ENCODE measurements around the gene DUSP14.

DNA sequence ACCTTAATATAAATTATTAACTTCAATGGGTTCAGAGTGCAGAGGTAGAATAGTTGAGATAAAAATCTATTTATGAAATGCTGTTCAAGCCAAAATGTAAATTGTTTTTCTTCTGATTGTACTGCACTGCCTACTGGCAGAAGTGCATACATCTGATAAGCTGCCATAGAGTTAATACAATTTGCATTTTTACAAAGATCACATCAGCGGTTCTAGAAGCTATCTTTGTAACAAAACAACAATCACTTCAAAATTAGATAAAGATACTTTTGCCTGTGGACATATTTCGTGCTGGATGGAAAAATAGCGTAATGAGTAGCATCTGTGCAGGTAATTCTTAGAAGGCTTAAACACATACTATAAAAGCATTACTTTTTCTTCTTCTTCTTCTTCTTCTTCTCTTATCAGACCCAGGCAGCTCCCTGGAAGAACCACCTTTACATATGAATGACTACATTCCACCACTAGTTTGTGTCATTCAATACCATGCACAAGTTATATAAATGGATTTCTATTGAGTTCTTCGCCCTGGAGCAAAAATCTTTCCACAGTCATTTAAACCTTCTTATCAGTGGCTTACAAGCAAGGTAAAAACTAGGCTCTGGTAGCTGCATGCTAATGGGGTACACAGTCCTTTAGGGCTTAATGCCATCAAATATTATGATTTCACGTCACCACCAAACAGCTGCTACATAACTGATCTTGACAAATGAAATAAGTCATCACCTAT is 72.5 kb downstream of the DUSP14 start:
- TF ChIP-seq EP300 (IDR thresholded peaks at IDR 0.05) (no peak), POLR2A (IDR thresholded peaks at IDR 0.05) (no peak), POLR2AphosphoS5 (IDR thresholded peaks at IDR 0.05) (no peak), CTCF (IDR thresholded peaks at IDR 0.05) (no peak)

Data from upper lobe of left lung (tissue), 4 donors.